HL-60 (cell line): ENCODE measurements around the gene SRCIN1.

Experiments
- POLR2AphosphoS5 ChIP-seq: IDR thresholded peaks from 2 replicates; pipeline ENCODE4 v1.6.1; 2012; ENCODE audit warnings: low read depth
- TF ChIP-seq, protein P1 (sequence below): IDR thresholded peaks from one replicate; pipeline ENCODE4 v1.5.1; 2011; ENCODE audit warnings: low read length, control low read depth, inconsistent platforms; ENCODE audit not compliant: insufficient read depth
- TF ChIP-seq, protein P2 (sequence below): IDR thresholded peaks from 2 replicates; pipeline ENCODE4 v1.6.1; 2012; ENCODE audit warnings: low read depth; ENCODE audit not compliant: insufficient replicate concordance

DNA sequence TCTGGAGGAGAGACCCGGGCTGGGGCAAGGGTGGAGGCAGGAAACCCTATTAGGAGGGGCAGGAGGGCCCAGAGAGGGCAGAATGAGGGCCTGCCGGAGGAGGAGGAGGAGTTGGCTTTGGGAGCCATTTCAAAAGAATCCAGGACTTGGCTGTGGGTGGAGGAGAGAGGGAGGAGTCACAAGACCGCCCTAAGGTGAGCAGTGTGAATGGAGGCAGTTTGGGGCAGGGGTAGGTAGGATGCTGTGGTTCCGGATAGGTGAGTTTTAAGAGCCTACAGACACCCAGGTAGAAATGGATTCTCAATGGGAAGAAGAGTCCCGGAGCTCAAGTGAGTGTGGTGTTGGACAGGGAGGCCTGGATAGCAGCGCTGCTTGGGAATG is 97.2 kb downstream of the SRCIN1 start:
- TF ChIP-seq, protein P1, sequence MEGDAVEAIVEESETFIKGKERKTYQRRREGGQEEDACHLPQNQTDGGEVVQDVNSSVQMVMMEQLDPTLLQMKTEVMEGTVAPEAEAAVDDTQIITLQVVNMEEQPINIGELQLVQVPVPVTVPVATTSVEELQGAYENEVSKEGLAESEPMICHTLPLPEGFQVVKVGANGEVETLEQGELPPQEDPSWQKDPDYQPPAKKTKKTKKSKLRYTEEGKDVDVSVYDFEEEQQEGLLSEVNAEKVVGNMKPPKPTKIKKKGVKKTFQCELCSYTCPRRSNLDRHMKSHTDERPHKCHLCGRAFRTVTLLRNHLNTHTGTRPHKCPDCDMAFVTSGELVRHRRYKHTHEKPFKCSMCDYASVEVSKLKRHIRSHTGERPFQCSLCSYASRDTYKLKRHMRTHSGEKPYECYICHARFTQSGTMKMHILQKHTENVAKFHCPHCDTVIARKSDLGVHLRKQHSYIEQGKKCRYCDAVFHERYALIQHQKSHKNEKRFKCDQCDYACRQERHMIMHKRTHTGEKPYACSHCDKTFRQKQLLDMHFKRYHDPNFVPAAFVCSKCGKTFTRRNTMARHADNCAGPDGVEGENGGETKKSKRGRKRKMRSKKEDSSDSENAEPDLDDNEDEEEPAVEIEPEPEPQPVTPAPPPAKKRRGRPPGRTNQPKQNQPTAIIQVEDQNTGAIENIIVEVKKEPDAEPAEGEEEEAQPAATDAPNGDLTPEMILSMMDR, result no peak
- TF ChIP-seq, protein P2, sequence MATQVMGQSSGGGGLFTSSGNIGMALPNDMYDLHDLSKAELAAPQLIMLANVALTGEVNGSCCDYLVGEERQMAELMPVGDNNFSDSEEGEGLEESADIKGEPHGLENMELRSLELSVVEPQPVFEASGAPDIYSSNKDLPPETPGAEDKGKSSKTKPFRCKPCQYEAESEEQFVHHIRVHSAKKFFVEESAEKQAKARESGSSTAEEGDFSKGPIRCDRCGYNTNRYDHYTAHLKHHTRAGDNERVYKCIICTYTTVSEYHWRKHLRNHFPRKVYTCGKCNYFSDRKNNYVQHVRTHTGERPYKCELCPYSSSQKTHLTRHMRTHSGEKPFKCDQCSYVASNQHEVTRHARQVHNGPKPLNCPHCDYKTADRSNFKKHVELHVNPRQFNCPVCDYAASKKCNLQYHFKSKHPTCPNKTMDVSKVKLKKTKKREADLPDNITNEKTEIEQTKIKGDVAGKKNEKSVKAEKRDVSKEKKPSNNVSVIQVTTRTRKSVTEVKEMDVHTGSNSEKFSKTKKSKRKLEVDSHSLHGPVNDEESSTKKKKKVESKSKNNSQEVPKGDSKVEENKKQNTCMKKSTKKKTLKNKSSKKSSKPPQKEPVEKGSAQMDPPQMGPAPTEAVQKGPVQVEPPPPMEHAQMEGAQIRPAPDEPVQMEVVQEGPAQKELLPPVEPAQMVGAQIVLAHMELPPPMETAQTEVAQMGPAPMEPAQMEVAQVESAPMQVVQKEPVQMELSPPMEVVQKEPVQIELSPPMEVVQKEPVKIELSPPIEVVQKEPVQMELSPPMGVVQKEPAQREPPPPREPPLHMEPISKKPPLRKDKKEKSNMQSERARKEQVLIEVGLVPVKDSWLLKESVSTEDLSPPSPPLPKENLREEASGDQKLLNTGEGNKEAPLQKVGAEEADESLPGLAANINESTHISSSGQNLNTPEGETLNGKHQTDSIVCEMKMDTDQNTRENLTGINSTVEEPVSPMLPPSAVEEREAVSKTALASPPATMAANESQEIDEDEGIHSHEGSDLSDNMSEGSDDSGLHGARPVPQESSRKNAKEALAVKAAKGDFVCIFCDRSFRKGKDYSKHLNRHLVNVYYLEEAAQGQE, result no peak
- no peak for TF ChIP-seq POLR2AphosphoS5
